ENCODE data around the gene PWWP2A.
"Not testable (repeated sequence)": the region's sequence is repeated elsewhere in the genome, so short reads cannot be mapped to it uniquely, and the experiment has no call there.

The PWWP2A gene

DNA sequence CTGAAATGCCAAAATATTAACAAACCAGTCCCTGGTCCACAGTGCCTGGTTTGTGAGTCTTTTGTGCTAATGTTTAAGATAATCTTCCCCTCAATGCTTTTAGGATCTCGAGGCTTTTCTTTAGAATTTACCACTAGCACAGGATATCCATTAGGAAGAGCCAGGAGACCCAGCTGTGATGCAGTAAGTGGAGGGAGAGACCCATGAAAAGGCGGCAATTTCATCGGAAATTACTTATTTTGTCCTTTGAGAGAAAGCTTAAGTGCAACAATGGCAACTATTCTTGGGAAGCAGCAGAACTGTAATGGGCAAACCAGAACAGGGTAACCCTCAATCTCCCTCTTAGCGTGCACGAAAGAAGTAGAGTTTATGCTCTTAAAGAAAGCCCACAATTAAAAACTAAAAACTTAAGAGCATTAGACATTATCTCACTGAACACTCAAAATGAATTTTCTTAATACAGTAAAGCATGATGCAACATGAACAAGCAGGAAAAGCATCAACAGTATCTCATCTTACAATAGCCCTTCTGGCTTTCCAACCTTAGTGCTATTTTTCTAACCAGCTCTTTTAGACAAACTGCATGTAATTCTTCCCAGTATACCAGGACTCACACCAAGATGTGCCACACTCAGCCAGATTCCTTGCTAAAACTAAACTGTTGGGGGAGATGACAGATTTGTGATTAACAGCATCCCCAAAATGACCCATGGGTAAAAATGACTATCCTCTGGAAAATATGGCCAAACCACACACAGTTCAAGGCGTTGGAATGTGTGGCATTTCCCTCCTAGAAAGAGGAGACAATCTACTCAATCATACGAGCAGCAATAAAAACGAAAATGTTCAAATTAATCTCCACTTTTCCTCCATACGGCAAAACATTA is 36.4 kb downstream of the PWWP2A start:
- H3K27ac ChIP-seq = no peak overlapping the region
- TF ChIP-seq, protein P1, sequence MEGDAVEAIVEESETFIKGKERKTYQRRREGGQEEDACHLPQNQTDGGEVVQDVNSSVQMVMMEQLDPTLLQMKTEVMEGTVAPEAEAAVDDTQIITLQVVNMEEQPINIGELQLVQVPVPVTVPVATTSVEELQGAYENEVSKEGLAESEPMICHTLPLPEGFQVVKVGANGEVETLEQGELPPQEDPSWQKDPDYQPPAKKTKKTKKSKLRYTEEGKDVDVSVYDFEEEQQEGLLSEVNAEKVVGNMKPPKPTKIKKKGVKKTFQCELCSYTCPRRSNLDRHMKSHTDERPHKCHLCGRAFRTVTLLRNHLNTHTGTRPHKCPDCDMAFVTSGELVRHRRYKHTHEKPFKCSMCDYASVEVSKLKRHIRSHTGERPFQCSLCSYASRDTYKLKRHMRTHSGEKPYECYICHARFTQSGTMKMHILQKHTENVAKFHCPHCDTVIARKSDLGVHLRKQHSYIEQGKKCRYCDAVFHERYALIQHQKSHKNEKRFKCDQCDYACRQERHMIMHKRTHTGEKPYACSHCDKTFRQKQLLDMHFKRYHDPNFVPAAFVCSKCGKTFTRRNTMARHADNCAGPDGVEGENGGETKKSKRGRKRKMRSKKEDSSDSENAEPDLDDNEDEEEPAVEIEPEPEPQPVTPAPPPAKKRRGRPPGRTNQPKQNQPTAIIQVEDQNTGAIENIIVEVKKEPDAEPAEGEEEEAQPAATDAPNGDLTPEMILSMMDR (conservative IDR thresholded peaks at IDR 0.05) = no peak

GRCh38 chr5:160081495-160081894 is 37.8 kb downstream of the PWWP2A start:
- TF ChIP-seq, protein P1 (conservative IDR thresholded peaks at IDR 0.05) = no peak
- H3K27ac ChIP-seq = no peak overlapping the region

GRCh38 chr5:160079753-160080152 is 39.5 kb downstream of the PWWP2A start:
- TF ChIP-seq, protein P1 (conservative IDR thresholded peaks at IDR 0.05) = no peak

GRCh38 chr5:160076997-160077396 is 42.3 kb downstream of the PWWP2A start:
- TF ChIP-seq, protein P1 (conservative IDR thresholded peaks at IDR 0.05) = no peak

More at GRCh38 chr5:160079753-160080152, 39.5 kb downstream of the PWWP2A start:
- H3K27ac ChIP-seq = peak overlapping the region; percentile 63

GRCh38 chr5:160075073-160075472 is 44.2 kb downstream of the PWWP2A start:
- TF ChIP-seq, protein P1 (conservative IDR thresholded peaks at IDR 0.05) = no peak
- H3K27ac ChIP-seq = no peak overlapping the region

More at GRCh38 chr5:160076997-160077396, 42.3 kb downstream of the PWWP2A start:
- H3K27ac ChIP-seq = no peak overlapping the region

- H3K27ac ChIP-seq = peak overlapping the region; percentile 69
- TF ChIP-seq, protein P1 (conservative IDR thresholded peaks at IDR 0.05) = no peak
Observed at GRCh38 chr5:160071916-160072315, 47.3 kb downstream of the PWWP2A start.

GRCh38 chr5:160071516-160071915 is 47.7 kb downstream of the PWWP2A start:
- peak overlapping the region; percentile 69 for H3K27ac ChIP-seq
- TF ChIP-seq, protein P1 (conservative IDR thresholded peaks at IDR 0.05) = no peak

- not testable (repeated sequence) for H3K27ac ChIP-seq
Observed at GRCh38 chr5:160069120-160069519, 50.1 kb downstream of the PWWP2A start.
